ENCODE data around the gene MKLN1.
A peak's percentile ranks its signal among the peaks of the same experiment; 100 is the strongest.

DNA sequence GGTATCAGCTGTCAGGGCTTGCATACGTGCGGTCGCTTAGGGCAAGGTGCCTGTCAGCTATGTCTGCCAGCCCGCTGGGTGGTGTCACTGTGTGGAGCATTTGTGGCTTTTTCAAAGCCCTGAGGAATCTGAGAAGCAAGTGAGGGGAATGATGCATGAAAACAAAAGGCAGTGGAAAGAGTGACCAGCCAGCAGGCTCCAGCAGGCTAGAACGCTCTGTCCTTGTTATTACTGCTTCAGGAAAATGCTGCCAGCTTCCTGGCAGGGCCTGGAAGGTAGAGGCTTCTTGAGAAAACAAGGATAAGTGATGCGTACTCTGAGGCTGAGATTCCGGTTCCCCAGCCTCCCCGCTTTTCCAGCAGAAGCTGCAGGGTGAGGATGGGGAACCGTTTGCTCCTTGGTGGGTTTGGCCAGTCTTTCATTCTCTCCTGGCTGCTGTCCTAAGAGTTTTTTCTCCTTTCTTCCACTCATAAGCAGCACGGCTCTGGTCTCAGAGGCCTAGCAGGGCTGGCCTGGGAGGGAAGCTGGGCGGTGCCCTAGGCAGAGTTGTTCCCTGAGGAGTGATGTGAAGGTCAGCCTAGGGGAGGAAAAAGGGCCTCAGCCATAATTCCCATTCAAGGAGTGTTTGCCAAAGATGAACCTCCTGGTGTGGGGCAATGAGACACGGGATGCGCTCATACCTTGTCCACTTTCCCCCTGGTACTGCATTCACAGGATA, 42.8 kb upstream of the MKLN1 start:
- no peak for TF ChIP-seq CTCF (IDR thresholded peaks at IDR 0.05)
- peak; percentile 54 to 83 for TF ChIP-seq POLR2AphosphoS5 (IDR thresholded peaks at IDR 0.05)
- peak; percentile 61 for TF ChIP-seq EP300 (IDR thresholded peaks at IDR 0.05)

Data from esophagus muscularis mucosa (tissue), 4 donors.